GM08714 (cell line): ENCODE data around the gene ZKSCAN2.

Source experiments
- H3K4me3 ChIP-seq: fragments of 200-500 bp; sonication (Bioruptor generic); 2 replicates; pipeline ENCODE4 v1.5.1; 2014; ENCODE audit warnings: mild to moderate bottlenecking, low read length, inconsistent platforms
- ZNF274 ChIP-seq: IDR thresholded peaks from 2 replicates; pipeline ENCODE4 v1.6.1; 2012; ENCODE audit warnings: mild to moderate bottlenecking, low read depth, low read length

Gene ZKSCAN2

DNA sequence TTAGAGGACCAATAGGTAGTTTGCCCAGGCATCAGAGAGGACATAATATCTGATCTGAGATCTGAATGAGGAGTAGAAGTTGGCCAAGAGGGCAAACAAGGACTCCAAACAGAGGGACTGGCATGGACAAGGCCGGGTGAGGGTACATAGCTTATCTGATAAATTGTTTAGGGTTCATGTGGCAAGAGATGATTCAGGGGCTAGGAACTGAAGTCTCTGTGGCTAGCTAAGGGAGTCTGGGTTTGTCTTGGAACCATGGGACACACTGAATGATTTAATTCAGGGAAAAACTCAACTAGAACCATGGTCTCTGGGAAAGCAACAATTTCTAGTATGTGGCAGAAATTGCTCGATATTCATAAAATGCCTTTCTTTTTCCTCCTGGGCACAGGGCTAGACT is 45.0 kb downstream of the ZKSCAN2 start:
- TF ChIP-seq ZNF274 = no peak
- no peak overlapping the region for H3K4me3 ChIP-seq

DNA sequence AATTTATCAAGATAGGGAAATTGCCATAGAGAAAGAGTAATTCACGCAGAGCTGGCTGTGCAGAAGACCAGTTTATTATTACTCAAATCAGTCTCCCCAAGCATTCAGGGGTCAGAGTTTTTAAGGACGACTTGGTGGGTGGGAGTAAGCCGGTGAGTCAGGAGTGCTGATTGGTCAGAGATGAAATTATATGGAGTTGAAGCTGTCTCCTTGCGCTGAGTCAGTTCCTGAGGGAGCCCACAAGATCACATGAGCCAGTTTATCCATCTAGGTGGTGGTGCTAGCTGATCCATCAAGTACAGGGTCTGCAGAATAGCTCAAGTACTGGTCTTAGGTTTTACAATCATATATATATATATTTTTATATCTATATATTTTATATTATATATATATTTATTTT is 46.9 kb downstream of the ZKSCAN2 start:
- no peak for TF ChIP-seq ZNF274
- H3K4me3 ChIP-seq = no peak overlapping the region

DNA sequence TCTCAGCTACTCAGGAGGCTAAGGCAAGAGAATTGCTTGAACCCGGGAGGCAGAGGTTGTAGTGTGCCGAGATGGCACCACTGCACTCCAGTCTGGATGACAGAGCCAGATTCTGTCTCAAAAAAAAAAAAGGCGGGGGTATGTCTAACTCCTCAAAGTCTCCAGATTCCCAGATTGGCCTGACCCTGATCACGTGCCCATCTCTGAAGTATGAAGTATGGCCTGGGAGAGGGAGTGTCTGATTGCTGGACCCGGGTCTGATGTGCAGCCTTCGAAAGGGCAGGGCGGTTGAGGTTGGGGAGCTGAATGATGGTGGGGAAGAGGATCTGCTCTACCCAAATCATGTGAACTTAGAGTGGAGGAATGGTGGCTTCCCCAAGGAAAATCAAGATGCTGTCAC is 58.2 kb downstream of the ZKSCAN2 start:
- no peak overlapping the region for H3K4me3 ChIP-seq
- TF ChIP-seq ZNF274 = no peak

DNA sequence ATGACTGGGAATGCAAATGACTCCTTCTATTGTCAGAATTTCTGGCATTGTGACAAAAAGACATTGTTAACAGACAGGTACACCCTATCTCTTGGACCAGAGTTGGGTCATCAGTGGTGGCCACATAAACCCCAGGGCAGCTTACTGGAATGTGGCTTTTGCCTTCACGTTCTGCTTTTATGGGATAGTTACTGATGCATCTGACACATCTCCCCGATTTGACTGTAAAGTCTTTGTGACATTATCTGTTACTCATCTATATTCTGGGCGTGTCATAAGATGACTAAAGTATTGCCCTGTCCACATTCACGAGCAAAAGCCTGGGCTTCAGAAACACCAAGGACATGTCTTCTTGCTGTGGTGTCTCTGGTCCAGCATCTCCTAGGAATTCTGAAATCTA is 59.6 kb downstream of the ZKSCAN2 start:
- no peak for TF ChIP-seq ZNF274

DNA sequence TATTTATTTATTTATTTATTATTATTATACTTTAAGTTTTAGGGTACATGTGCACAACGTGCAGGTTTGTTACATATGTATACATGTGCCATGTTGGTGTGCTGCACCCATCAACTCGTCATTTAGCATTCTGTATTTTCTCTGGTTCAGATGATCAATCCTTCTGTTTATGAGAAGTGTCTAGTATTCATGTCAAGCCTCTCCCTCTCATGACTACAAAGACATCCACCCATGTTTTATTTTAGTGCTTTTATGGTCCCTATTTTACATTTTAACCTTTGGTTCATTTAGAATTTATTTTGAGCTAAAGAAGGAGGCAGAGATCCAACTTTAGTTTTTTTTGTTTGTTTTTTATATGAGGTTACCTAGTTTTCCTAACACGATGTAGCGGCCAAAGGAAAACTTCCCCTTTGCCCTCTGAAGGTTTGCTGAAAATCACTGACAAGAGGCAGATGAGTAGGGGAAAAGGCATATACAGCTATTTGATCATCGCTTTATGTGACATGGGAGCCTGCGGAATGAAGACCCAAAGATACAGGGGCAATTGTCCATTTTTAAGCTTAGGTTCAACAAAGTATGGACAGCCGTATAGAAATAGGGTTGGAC is 63.3 kb downstream of the ZKSCAN2 start:
- no peak for TF ChIP-seq ZNF274
- H3K4me3 ChIP-seq = no peak overlapping the region

More for the DNA sequence above, 59.6 kb downstream of the ZKSCAN2 start:
- no peak overlapping the region for H3K4me3 ChIP-seq

DNA sequence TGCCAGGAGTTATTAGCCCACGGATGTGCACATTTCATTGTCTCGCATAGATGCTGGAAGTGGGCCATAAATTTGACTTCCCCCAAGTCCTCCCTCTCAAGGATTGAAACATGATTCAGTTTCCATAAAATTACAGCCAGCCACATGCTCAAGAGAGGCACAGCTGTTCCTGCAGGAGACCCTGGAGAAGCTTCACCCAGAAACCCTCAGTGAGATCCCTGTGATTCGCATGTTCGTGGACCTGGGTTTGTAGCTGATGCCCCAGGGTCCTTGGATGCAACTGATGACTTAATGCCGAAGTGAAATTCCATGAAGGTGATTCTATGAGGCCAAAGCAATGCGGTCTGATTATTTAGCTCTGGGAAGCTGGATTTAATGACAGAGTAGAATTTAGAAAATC is 65.5 kb downstream of the ZKSCAN2 start:
- no peak for TF ChIP-seq ZNF274

DNA sequence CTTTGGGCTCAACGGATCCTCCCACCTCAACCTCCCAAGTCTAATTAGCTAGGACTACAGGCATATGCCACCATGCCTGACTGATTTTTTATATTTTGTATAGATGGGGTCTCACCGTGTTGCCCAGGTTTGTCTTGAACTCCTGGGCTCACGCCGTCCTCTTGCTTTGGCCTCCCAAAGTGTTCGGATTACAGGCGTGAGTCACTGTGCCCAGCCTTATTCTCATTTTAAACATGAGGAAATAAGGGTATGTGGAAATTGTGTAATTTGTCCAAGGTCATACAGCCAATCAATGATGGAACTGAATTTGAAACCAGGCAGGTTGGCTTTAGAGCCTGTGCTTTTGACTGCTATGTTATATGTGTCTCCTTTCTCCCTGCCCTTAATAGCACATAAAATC is 68.3 kb downstream of the ZKSCAN2 start:
- no peak overlapping the region for H3K4me3 ChIP-seq
- no peak for TF ChIP-seq ZNF274

More for the DNA sequence above, 65.5 kb downstream of the ZKSCAN2 start:
- no peak overlapping the region for H3K4me3 ChIP-seq

DNA sequence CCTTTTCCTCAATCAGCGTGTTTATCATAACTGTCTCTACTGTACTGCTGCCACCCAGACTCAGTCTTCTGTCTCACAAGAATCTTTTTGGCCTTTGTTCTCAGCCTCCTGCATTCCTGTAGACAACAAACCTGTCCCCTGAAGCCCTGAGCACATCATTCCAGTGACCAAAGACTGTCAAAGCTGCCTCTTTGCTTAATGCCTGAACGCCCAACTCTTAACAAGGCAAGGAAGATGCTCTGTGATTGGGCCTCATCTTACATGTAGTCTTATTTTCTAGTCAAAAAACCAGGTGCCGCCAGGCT is 70.2 kb downstream of the ZKSCAN2 start:
- TF ChIP-seq ZNF274 = no peak

More for the DNA sequence above, 70.2 kb downstream of the ZKSCAN2 start:
- H3K4me3 ChIP-seq = no peak overlapping the region
